A673 (cell line): ENCODE measurements around the gene SRI. TPM values are rescaled to one million over a fixed set of nuclear protein-coding genes. Genes with fewer than 3 reads are reported as not detected.

Source experiments
- BruUV-seq: library from RNA; stranded (reverse); fragments of 400-500 nt; replicated peaks from 2 replicates; lab custom pipeline; 2021; lab: Mats Ljungman, UMichigan
- CTCF ChIA-PET: fragments of 300-600 bp; sonication (Branson Sonifier 250); formaldehyde crosslinking; loops from one replicate; lab custom pipeline; 2022; ENCODE audit warnings: antibody characterized with exemption; lab: Charles Lee
- POLR2A ChIA-PET: fragments of 300-600 bp; sonication (Branson Sonifier 250); formaldehyde crosslinking; loops from one replicate; lab custom pipeline; 2022; ENCODE audit warnings: antibody characterized with exemption; ENCODE audit not compliant: low non-redundant PET; lab: Charles Lee
- DNase-seq: peaks from one replicate; pipeline ENCODE4 v3.0.0-alpha.2; 2015; ENCODE audit warnings: low spot score
- H3K27ac ChIP-seq: fragments of 200-600 bp; sonication (generic); 2 replicates; pipeline ENCODE4 v1.5.1; 2016; ENCODE audit warnings: mixed run types, low read depth, mild to moderate bottlenecking, mixed read lengths, antibody characterized with exemption, low read length; ENCODE audit not compliant: poor library complexity, severe bottlenecking
- H3K27me3 ChIP-seq: fragments of 200-600 bp; sonication (generic); replicated peaks from 2 replicates; pipeline ENCODE4 v1.6.1; 2017; ENCODE audit warnings: mixed run types, low read depth, mild to moderate bottlenecking, mixed read lengths, antibody characterized with exemption, low read length; ENCODE audit not compliant: insufficient read depth, poor library complexity
- H3K36me3 ChIP-seq: fragments of 200-600 bp; sonication (generic); 2 replicates; pipeline ENCODE4 v1.6.1; 2016; ENCODE audit warnings: mixed run types, mild to moderate bottlenecking, mixed read lengths, antibody characterized with exemption, low read length; ENCODE audit not compliant: insufficient read depth, poor library complexity, severe bottlenecking
- H3K4me1 ChIP-seq: fragments of 200-600 bp; sonication (generic); 2 replicates; pipeline ENCODE4 v1.6.1; 2017; ENCODE audit warnings: mixed run types, mild to moderate bottlenecking, mixed read lengths, antibody characterized with exemption, low read length; ENCODE audit not compliant: insufficient read depth, poor library complexity, severe bottlenecking
- H3K4me3 ChIP-seq: fragments of 200-600 bp; sonication (generic); 2 replicates; pipeline ENCODE4 v1.5.1; 2016; ENCODE audit warnings: low read depth, mixed run types, mild to moderate bottlenecking, mixed read lengths, low read length; ENCODE audit not compliant: poor library complexity, severe bottlenecking
- H3K9me3 ChIP-seq: fragments of 200-600 bp; sonication (generic); 2 replicates; pipeline ENCODE4 v1.6.1; 2016; ENCODE audit warnings: mixed run types, low read depth, mild to moderate bottlenecking, mixed read lengths, antibody characterized with exemption, low read length; ENCODE audit not compliant: poor library complexity, severe bottlenecking
- EZH2 ChIP-seq: fragments of 200-600 bp; sonication (generic); IDR thresholded peaks from 2 replicates; pipeline ENCODE4 v1.6.1; 2017; ENCODE audit warnings: borderline replicate concordance, low read depth, mild to moderate bottlenecking, mixed read lengths, antibody characterized with exemption, low read length; ENCODE audit not compliant: poor library complexity, severe bottlenecking
- intact Hi-C: fragments of 100-400 bp; cut with micrococcal nuclease; formaldehyde crosslinking; loops from one replicate; pipeline ENCODE4 v1.10.0; 2022; ENCODE audit not compliant: unreplicated experiment
- total RNA-seq: library from RNA; stranded (reverse); gene quantifications from 2 replicates; pipeline ENCODE4 v1.2.3, GENCODE V29; 2021
- TF ChIP-seq, protein P1 (sequence below): fragments of 300-800, 200-600 bp; sonication (generic); conservative IDR thresholded peaks from 2 replicates; pipeline ENCODE4 v1.5.1; 2017; ENCODE audit warnings: low read depth, mild to moderate bottlenecking, antibody characterized with exemption, low read length, moderate library complexity, mixed read lengths

The SRI gene
- total RNA-seq, 1 experiment from 2014 or later = 87.7 TPM

DNA sequence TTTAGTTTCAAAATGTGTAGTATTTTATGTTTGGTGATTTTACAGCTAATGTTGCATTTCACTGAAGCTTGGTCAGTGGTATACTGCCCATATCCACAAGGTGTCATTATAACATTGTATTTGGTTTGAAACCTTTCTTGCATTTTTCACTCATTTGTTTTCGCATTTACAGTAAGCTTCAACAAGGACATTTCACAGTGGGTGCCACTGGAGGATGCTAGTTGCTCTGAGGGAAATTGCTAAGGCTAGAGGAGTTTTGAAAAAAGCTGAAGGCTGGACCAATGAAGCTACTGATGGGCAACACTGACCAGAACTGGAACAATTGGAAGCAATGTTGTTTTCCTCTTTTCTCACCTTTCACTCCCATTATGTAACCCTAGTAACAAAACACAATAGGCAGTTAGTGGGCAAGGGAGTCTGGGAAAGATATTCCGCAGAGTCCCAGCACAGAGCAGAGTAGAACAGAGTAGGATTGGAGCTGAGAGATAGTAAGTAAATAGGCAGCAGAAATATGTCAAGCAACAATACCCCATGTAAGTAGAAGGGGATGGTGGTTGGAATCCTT, 23.6 kb upstream of the SRI start:
- ChIA-PET CTCF (interaction anchor here (0.8 to 1.1 kb wide), 4 partner anchors 23 to 1380 kb away, joined by 3 to 7 read pairs (median 6); partner anchors contain the start of gene SRI), POLR2A (interaction anchor here (0.6 kb wide), 1 partner anchor 122 kb away, joined by 3 read pairs; no protein-coding TSS in a partner anchor)
- TF ChIP-seq, protein P1, sequence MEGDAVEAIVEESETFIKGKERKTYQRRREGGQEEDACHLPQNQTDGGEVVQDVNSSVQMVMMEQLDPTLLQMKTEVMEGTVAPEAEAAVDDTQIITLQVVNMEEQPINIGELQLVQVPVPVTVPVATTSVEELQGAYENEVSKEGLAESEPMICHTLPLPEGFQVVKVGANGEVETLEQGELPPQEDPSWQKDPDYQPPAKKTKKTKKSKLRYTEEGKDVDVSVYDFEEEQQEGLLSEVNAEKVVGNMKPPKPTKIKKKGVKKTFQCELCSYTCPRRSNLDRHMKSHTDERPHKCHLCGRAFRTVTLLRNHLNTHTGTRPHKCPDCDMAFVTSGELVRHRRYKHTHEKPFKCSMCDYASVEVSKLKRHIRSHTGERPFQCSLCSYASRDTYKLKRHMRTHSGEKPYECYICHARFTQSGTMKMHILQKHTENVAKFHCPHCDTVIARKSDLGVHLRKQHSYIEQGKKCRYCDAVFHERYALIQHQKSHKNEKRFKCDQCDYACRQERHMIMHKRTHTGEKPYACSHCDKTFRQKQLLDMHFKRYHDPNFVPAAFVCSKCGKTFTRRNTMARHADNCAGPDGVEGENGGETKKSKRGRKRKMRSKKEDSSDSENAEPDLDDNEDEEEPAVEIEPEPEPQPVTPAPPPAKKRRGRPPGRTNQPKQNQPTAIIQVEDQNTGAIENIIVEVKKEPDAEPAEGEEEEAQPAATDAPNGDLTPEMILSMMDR = peak; percentile 70
- TF ChIP-seq EZH2 = no peak
- H3K36me3 ChIP-seq = no peaks in the 10 kb centered on the region
- DNase-seq = peak; percentile 52
- H3K4me1 ChIP-seq = no peaks in the 10 kb centered on the region
- H3K27ac ChIP-seq = no peak overlapping the region
- no peaks in the 10 kb centered on the region for H3K9me3 ChIP-seq
- H3K4me3 ChIP-seq = no peak overlapping the region
- intact Hi-C loops = loop anchor here (2.0 to 10.0 kb wide), 3 partner anchors 591 to 1871 kb away; no protein-coding TSS in a partner anchor
- no TSS peak for BruUV-seq
- peaks cover 11% of the 10 kb centered on the region for H3K27me3 ChIP-seq

DNA sequence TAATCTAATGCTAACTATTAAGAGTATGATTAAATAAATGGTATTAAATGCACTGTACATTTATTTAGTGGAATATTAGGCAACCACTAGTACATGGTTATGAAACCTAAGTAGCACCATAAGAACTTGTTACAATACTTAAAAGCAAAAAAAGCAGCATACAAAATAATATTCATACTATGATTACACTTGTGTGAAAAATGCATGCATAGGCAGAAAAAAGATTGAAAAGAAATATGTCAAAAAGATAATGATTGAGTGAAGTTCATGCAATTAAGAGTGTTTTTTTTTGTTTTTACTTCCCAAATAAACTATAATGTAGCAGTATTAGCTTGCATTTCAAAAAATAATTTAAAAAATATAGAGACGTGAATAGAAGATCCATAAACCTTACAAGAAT, 20.0 kb upstream of the SRI start:
- Histone ChIP-seq H3K4me1 (no peaks in the 10 kb centered on the region), H3K4me3 (no peak overlapping the region), H3K9me3 (no peaks in the 10 kb centered on the region), H3K27me3 (no peaks in the 10 kb centered on the region), H3K27ac (no peak overlapping the region), H3K36me3 (no peaks in the 10 kb centered on the region)
- ChIA-PET POLR2A (no interaction called here), CTCF (no interaction called here)
- TF ChIP-seq, protein P1 = no peak
- TF ChIP-seq EZH2 = no peak
- intact Hi-C loops = loop anchor here (5.0 to 10.0 kb wide), 2 partner anchors 1377 to 1875 kb away; no protein-coding TSS in a partner anchor
- BruUV-seq = no TSS peak
- no peak for DNase-seq

DNA sequence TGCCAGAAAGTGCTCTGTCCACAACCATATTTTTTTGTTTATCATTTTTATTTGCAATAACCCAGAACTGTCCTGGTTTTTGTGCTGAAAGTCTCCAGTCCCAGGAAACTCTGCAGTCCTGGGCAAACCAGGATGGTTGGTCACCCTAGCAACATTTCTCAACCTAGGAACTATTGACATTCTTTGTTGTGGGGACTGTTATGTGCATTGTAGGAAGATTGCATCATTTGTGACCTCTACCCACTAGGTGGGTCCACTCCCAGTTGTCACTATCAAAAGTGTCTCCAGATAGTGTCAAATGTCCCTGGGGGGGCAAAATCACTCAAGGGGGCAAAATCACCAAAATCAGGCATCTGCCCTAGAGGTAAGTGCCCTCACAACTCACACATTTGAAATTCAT, 14.0 kb upstream of the SRI start:
- ChIA-PET POLR2A (no interaction called here), CTCF (no interaction called here)
- no peak for DNase-seq
- BruUV-seq = no TSS peak
- Histone ChIP-seq H3K4me3 (no peak overlapping the region), H3K27ac (no peak overlapping the region), H3K27me3 (no peaks in the 10 kb centered on the region), H3K4me1 (no peaks in the 10 kb centered on the region), H3K36me3 (no peaks in the 10 kb centered on the region), H3K9me3 (no peaks in the 10 kb centered on the region)
- intact Hi-C loops = no loop called here
- TF ChIP-seq EZH2 = no peak
- TF ChIP-seq, protein P1 = no peak
